T-helper 22 cell (primary cell): Measurements from ENCODE around the gene DOLK.
A peak's percentile ranks its signal among the peaks of the same experiment; 100 is the strongest.

Experiments used
- DNase-seq: peaks from one replicate; pipeline ENCODE4 v3.0.0-alpha.2; 2020; ENCODE audit warnings: low read depth

The DOLK gene

GRCh38 chr9:128933731-128934130 lies 13.7 kb downstream of the DOLK start:
- no peak for DNase-seq

- DNase-seq: no peak
Observed at GRCh38 chr9:128929560-128929959, 17.8 kb downstream of the DOLK start.

- no peak for DNase-seq
Observed at GRCh38 chr9:128928624-128929023, 18.8 kb downstream of the DOLK start.

DNA sequence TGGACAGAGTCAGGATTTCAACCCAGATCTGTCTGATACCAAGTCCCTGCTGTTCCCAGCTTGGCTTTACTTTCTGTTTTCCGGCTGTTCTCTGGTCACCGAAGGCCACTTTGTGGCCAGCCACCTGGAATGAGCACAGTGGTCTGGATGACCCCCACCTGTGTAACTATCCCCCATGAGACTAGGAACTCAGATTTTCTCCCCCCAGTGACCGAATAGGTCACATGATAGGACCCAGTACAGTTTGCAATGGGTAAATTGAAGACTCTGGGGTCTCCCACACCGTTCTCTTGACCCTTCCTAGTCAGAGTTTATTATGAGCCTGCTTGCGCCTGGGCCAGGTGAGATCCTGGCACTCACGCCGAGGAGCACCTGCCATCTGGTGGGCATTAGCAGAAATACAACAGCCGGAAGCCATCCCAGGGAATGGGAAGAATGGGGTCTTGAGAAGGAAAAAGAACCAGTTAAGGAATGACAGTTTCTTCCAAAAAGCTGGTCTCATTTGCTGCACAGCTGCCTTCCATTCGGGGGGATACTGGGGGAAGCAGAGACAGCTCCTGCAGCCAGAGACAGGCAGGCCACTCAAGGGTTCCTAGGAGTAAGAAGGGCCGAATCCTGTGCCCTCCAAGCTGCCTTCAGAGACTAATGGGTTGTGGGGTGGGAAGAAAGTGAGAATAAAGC lies 19.5 kb downstream of the DOLK start:
- peak; percentile 10 for DNase-seq

- DNase-seq: no peak
Observed at GRCh38 chr9:128923493-128923883, 23.9 kb downstream of the DOLK start.

GRCh38 chr9:128921881-128922763 lies 25.3 kb downstream of the DOLK start:
- DNase-seq: no peak

DNA sequence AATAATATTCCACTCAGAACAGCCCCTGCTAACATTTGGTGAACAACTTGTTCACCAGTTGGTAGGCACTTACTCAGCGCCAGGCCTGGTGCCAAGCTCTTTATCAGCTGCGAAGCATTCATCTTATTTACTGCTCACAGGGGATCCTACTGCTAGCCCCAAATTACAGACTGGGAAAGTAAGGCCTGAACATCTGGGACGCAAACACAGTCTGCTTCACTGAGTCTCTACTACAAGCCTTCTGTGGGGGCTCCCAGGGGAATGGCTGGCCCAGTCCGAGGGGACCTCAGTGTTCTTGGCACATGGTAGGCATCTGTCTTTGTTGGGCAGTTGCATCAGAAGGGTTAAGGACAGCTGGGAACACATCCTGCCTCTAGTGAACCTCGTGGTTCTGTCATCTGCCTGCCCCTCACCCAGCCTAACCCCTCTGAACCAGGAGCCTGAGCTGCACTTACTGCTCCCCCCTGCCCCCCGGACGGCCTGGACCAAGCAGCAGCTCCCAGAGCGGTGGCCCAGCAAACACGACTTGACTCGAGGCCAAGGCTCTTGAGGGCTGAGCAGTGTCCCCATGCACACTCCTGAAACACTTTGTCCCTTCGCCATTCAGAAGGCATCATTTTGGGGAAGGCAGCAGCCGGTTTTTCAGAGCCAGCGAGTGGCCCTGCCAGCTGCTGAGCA lies 26.9 kb downstream of the DOLK start, which contains the start of gene PHYHD1:
TSS of gene PHYHD1 (plus strand) at position 602 of the 678 bp plus-strand sequence. CDS start 1,342 bp downstream, outside the sequence.
- no peak for DNase-seq

DNA sequence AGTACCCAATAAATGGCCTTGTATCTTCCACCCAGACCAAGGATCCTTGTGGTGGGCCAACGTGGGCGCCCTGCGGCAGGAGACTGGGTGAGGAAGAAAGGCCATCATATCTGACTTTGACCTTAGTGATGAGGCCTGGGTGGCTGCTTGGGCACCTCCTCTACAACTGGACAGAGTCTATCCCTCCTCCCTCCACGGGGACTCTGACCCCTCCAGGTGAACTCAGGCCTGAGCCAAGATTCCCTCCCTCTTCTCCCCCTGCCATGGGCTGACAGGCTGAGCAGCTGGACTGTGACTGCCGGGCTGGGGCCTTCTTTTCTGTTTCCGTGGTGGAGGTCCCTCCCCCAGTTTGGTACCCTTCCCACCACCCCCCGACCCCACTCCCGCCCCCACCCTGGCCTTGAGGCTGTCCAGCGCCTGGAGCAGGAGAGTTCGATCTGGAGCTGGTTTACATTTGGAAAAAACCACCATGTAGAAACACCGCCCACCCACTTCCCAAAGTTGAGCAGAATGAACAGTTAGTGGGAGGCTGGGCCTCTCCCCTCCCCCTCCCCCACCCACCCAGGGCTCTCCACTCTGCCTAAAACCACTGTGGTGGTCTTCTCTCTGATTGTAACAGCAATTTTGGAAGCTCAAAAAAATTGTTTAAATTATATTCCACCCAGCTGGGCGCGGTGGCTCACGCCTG lies 27.9 kb downstream of the DOLK start:
- no peak for DNase-seq

- DNase-seq: no peak
Observed at GRCh38 chr9:128918921-128919320, 28.5 kb downstream of the DOLK start.

- DNase-seq: no peak
Observed at GRCh38 chr9:128917151-128917849, 30.1 kb downstream of the DOLK start.

- no peak for DNase-seq
Observed at GRCh38 chr9:128916745-128917144, 30.7 kb downstream of the DOLK start.

- no peak for DNase-seq
Observed at GRCh38 chr9:128916204-128916603, 31.2 kb downstream of the DOLK start.

- DNase-seq: no peak
Observed at GRCh38 chr9:128913995-128914772, 33.2 kb downstream of the DOLK start.

DNA sequence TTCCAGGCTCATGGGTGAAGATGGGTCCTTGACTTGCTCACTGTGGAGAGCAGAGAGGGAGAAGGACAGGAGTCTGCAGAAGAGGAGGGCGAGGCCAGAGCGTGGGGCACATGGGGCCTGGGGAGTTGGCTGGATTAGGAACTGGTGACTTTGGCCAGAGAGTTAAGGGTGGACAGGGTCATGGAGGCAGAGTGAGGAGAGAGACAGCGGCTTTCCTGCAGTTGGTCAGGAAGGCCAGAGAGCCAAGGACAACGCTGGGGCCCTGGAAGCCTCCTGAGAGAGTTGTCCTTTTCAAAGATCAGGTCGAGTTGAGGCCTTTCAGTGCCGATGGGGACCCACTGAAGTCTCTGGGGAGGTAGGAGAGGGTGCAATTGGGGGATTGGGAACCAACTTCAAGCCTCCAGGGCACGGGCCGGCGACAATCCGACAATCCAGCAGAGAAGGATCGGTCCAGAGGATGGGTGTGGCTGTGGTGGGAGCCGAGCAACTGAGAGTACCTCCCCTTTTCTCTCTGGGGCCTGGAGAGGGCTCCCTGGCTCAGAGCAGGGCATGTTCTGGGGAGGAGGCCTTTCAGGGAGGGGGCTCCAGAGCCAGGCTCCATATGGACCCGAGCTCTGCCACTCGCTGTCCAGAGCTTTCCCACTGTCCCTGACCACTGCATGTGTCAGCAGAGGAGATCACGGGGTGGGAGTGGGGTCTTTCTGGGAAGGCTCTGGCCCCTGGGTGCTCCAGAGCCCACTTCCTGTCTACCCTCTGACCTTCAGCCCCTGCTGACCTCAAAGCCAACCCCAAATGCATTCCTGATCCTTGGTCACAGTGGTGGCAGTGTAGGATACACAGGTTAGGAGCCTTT lies 34.1 kb downstream of the DOLK start:
- no peak for DNase-seq

DNA sequence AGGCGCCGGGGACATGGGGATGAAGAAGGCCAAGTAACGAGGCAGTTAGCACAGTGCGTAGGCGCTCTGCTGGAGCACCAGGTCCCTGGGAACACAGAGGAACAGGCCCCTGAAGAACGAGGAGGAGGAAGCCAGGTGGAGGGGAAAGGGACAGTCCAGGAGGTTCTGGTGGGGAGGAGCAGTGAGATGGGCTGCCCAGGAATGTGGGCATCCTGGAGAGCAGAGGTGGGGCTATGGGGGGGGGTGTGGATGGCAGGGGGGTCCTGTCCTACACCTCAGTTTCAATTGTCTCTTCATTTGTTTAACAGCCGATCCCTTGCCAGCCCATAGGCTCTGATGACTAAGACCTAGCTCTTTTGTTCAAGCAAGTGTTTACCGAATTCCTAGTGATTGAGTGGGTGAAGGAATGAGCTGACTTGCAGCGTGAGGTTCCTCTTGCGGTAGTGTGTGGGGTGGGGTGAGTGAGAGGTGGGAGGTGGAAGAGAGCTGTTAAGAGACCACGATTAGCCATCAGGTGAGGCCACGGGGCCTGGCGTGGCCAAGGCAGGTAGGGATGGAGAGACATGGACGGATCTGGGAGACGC lies 35.0 kb downstream of the DOLK start:
- DNase-seq: no peak

GRCh38 chr9:128911529-128912035 lies 35.8 kb downstream of the DOLK start:
- no peak for DNase-seq

- DNase-seq: no peak
Observed at GRCh38 chr9:128910906-128911305, 36.5 kb downstream of the DOLK start.

- DNase-seq: no peak
Observed at GRCh38 chr9:128909859-128910258, 37.5 kb downstream of the DOLK start.

GRCh38 chr9:128908372-128908771 lies 39.0 kb downstream of the DOLK start:
- DNase-seq: no peak
